Osteoblast (primary cell): ENCODE data around the gene CDC42BPG. TPM values are rescaled to one million over a fixed set of nuclear protein-coding genes. Genes with fewer than 3 reads are reported as not detected.

Source experiments
- DNase-seq: peaks from one replicate; pipeline ENCODE4 v3.0.0; 2011; ENCODE audit warnings: low spot score, mixed read lengths; ENCODE audit not compliant: insufficient read length; ENCODE audit errors: missing footprints
- H2AFZ ChIP-seq: 2 replicates; pipeline ENCODE4 v1.6.0; 2011; ENCODE audit warnings: mild to moderate bottlenecking, low read length
- H3K27ac ChIP-seq: 2 replicates; pipeline ENCODE4 v1.5.1; 2011; ENCODE audit warnings: mild to moderate bottlenecking, low read depth, low read length, moderate library complexity
- H3K27me3 ChIP-seq: 2 replicates; pipeline ENCODE4 v1.6.0; 2012; ENCODE audit warnings: mild to moderate bottlenecking, control low read depth, inconsistent platforms, low read length, moderate library complexity; ENCODE audit not compliant: insufficient read depth
- H3K36me3 ChIP-seq: 2 replicates; pipeline ENCODE4 v1.5.1; 2011; ENCODE audit warnings: mild to moderate bottlenecking, low read length, control low read depth, moderate library complexity; ENCODE audit not compliant: insufficient read depth
- H3K4me1 ChIP-seq: 2 replicates; pipeline ENCODE4 v1.5.1; 2011; ENCODE audit warnings: mild to moderate bottlenecking, low read length, control low read depth, moderate library complexity; ENCODE audit not compliant: insufficient read depth
- H3K4me2 ChIP-seq: 2 replicates; pipeline ENCODE4 v1.6.0; 2011; ENCODE audit warnings: mild to moderate bottlenecking, low read length; ENCODE audit not compliant: insufficient read depth
- H3K4me3 ChIP-seq: fragments of 200-600 bp; sonication (generic); 3 replicates; pipeline ENCODE4 v1.5.1; 2012; ENCODE audit warnings: mild to moderate bottlenecking, low read length, inconsistent platforms; ENCODE audit not compliant: insufficient read depth
- H3K79me2 ChIP-seq: 2 replicates; pipeline ENCODE4 v1.6.0; 2012; ENCODE audit warnings: mild to moderate bottlenecking, low read length, control low read depth, inconsistent platforms; ENCODE audit not compliant: insufficient read depth
- H3K9me3 ChIP-seq: 2 replicates; pipeline ENCODE4 v1.5.1; 2011; ENCODE audit warnings: low read depth, low read length, control low read depth
- H4K20me1 ChIP-seq: 2 replicates; pipeline ENCODE4 v1.6.0; 2012; ENCODE audit warnings: mild to moderate bottlenecking, low read length, control low read depth; ENCODE audit not compliant: insufficient read depth
- CTCF ChIP-seq: IDR thresholded peaks from 2 replicates; pipeline ENCODE4 v1.5.1; 2011; ENCODE audit warnings: mild to moderate bottlenecking, low read depth, low read length, moderate library complexity; ENCODE audit errors: extremely low read depth
- total RNA-seq: library from RNA; depleted of rRNA; stranded (reverse); fragments of >200 nt; gene quantifications from 2 replicates; pipeline ENCODE4 v1.2.3, GENCODE V29; 2012

CDC42BPG gene
- total RNA-seq, 1 donor = under 0.01 TPM

DNA sequence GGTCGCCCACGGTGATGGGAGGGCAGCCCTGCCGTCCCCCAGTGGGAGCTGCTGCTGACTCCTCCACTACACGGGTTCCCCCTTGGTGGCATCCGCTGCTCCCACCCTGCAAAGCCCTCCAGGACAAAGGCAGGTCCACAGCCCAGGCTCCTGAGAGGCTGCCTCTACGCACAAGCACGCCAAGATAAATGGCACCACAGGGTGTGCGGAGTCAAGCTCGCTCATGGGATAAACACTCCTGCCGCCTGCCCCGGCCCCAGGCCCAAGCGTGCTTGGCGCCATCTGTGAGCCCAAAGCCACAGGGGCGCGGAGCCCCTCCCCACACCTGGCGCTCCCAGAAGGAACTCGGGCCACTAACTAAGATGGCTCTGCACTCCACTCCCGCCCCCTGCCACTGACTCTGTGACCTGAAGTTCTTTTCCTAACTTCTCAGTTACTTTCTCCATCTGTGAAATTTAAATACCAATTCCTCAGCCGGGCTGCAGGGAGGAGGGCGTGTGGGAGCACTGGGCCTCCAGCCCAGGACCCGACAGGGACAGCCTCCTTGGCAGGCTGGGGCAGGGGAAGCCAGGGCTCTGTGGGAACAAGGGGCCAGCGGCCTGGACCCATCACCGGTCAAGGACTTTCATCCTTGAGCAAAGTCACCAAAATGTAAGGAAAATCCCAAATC, 19.1 kb upstream of the CDC42BPG start:
- Histone ChIP-seq H3K36me3 (peaks cover 45% of the 10 kb centered on the region), H2AFZ (no peak overlapping the region), H3K27ac (peak overlapping the region; percentile 96), H3K79me2 (peaks cover 85% of the 10 kb centered on the region), H3K4me2 (peak overlapping the region; percentile 61), H3K4me1 (peaks cover 49% of the 10 kb centered on the region), H3K4me3 (peak overlapping the region; percentile 51), H4K20me1 (peaks cover 40% of the 10 kb centered on the region), H3K9me3 (no peaks in the 10 kb centered on the region), H3K27me3 (no peaks in the 10 kb centered on the region)
- peak; percentile 91 for DNase-seq
- TF ChIP-seq CTCF = no peak

DNA sequence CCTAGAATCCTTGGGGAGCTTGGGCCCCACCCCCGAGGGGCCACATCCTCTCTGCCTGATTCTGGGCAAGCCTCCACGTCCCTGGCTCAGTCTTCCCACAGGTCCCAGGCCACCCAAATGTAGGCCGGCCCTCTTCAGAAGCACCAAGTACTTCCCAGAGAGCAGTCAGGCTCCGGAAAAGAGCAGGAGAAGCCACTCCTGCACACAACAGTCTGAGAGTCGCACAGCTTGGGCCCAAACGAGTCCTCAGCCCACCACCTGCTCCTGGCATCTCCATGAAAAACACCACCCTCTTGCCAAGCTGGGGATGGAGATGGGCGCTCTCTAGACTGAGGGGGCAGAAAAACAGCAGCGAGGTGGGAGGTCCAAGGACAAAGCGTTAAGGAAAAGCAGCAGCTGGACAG, 18.5 kb upstream of the CDC42BPG start:
- Histone ChIP-seq H4K20me1 (peaks cover 34% of the 10 kb centered on the region), H3K4me2 (peak overlapping the region; percentile 61), H3K79me2 (peaks cover 83% of the 10 kb centered on the region), H3K27me3 (no peaks in the 10 kb centered on the region), H3K27ac (peak overlapping the region; percentile 96), H3K9me3 (no peaks in the 10 kb centered on the region), H3K4me1 (peaks cover 43% of the 10 kb centered on the region), H2AFZ (no peak overlapping the region), H3K4me3 (no peak overlapping the region), H3K36me3 (peaks cover 43% of the 10 kb centered on the region)
- TF ChIP-seq CTCF = no peak
- no peak for DNase-seq

GRCh38 chr11:64861227-64861975, 16.9 kb upstream of the CDC42BPG start:
- Histone ChIP-seq H3K9me3 (no peaks in the 10 kb centered on the region), H4K20me1 (peaks cover 38% of the 10 kb centered on the region), H3K79me2 (peaks cover 77% of the 10 kb centered on the region), H3K27me3 (no peaks in the 10 kb centered on the region), H3K4me1 (peaks cover 48% of the 10 kb centered on the region), H3K36me3 (peaks cover 35% of the 10 kb centered on the region), H3K4me3 (no peak overlapping the region), H3K27ac (no peak overlapping the region), H2AFZ (no peak overlapping the region), H3K4me2 (no peak overlapping the region)
- no peak for TF ChIP-seq CTCF
- DNase-seq = no peak
